ENCODE measurements around the gene SIX1.

Gene SIX1

GRCh38 chr14:60655119-60655897, 6.0 kb upstream of the SIX1 start:
- peak in 1 of 2 experiments; percentile 32 for DNase-seq

DNA sequence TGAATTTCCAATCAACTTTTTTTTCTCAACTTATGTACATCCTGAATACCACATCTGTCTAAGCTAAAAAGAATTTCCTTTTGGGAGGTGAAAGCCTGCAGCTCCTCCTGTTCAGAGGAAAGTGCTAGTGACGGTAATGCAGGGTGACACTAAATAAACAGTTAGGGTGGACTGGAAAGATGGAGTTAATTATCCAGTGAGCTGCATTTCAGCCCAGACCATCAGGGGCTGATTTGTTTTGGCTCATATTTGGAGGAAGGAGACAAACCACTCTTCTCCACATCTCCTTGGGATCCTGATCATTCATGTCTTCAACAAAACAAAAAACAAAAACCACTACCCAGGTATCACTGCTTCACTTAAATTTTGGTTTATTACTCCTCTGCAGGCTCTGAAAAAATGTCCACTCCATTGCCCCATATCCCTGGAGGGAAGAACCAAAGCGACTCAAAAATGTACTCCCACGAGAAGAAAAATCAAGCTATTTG, 5.1 kb upstream of the SIX1 start:
- no peak for DNase-seq

- DNase-seq: no peak
These were observed 4.5 kb upstream of the SIX1 start for GRCh38 chr14:60653701-60654161.

DNA sequence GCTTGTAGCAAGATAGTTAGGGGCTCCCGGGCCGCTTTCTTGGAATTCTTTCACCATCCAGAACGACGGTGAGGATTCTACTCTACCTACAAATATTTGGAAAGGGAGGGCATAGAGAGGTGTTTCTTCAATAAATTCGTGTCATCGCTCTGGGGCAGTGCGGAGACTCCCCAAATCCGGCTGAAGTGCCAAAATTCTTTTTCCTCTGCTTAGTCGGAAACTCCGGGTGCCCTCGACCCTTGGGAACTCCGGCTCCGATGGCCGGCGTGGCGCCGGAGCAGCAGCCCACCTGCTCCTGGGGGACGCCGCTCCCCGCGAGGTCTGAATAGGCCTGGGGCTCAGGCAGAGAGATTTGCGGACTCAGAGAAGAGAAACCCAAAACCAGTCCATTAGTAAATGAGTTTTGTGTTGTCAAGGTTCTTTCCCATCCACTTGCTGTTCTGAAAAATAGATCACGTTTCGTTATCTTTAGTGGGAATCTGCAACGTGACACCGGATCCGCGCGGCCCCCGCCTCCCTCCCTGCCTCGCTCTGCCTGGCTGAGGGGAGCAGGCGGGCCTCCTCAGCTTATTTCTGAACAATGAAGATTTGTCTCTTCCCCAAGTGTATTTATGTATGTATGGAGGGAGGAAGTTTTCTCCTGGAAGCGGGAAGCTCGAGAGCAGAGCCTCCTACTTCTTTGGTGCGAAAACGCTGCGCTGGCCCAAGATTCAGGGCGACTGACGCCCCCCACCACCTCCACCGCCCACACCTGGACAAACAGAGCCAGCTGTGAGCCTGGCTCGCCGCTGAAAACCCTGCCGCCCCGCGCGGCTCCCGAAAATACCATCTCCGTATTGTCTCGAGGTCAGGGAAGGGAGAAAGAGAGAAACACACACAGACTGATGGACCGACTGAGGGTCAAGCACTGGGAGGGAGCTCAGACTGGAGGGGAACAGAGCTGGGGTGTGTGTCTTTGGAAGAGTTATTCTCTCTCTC, 3.7 kb upstream of the SIX1 start:
- DNase-seq: no peak

GRCh38 chr14:60651796-60652673, 2.8 kb upstream of the SIX1 start:
- DNase-seq: no peak

GRCh38 chr14:60651086-60651795, 2.0 kb upstream of the SIX1 start:
- DNase-seq: no peak

- DNase-seq: no peak
These were observed 1.2 kb upstream of the SIX1 start for GRCh38 chr14:60650373-60650961.

DNA sequence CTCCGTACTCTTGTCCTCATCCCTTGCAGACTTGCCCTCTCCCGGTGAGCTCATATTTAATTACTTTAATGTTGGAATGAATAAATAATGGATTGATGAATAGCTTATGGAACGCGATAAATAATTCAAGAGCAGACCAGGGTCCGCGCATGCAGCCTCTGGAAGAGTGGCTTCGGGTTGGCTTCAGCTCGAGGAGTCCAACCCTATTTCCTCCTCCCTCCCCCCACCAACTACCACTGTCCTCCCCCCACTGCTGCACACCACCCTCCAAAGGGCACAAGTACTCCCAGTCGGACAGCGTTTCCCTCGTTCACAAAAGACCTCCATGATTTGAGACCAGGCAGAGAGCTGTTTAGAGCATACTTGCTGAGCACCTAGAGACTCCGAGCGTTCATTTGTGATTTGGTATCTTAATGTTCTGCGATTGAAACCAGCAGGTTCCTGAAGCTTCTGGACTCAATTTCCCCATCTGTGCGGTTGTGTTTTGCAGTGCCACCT, 647 bp upstream of the SIX1 start:
- peak in 1 of 2 experiments; percentile 27 for DNase-seq

DNA sequence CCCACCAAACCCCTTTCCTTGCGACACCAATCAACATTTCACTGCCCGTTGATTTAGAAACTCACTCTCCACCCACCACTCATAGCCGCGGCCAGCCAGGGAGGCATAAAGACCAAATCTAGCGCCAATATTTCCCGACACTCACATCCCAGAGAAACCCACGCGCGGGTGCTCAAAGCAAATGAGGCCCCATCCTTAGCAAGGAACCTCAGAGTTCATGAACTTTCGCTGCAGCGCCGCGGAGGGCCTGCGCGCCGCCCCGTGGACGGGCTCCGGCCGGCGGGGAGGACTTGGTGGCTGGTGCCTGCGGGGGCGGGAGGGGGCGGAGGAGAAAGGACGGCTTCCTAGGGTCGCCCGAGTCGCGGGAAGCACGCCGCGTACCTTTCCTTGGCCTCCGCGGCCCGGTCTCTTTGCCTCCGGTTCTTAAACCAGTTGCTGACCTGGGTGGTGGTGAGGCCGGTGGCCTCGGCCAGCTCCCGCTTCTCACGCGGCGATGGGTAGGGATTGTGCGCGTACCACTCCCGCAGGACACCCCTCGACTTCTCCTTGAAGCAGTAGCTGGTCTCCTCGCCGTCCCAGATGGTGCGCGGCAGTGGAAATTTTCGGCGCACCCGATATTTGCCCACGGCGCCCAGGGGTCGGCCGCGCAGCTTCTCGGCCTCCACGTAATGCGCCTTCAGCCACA, 886 bp downstream of the SIX1 start:
- peak in 1 of 2 experiments; percentile 29 for DNase-seq

GRCh38 chr14:60647837-60648248, 1.4 kb downstream of the SIX1 start:
- no peak for DNase-seq

DNA sequence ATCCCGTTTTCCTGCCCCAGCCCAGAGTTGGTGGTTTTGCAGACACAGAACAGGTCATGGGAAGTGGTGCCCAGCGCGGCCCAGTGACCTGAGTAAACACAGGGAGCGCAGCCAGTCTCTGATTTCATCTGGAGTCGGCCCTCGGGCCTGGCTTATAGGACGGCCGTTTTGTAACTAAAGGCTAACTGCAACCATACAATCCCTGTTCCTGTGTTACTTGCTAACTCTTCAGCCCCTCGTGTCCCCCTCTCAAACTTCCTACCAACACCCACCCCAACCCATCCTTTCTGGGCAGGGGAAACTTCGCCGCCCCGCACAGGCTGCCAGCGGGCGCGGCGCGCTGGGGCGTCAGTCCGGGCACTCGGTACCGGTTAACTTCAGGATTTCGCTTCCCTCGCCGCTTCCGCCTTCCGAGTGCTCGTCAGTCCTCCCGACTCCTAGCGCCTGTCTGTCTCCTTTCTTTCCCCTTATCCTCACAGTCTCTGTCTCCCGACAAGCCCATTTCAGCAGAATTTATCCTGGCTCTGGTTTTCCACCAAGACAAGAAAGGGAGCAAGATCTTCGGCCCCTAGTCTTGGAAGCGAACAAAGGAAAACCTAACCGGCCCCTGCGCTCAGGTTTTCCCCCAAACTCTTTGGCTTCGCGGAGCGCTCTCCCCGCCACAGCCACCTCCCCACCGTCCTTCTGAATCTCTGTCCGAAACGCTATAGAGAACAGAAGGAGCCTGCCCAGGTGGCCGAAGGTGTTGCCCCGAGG, 2.0 kb downstream of the SIX1 start:
- DNase-seq: no peak

GRCh38 chr14:60646226-60646818, 3.0 kb downstream of the SIX1 start:
- DNase-seq: no peak

DNA sequence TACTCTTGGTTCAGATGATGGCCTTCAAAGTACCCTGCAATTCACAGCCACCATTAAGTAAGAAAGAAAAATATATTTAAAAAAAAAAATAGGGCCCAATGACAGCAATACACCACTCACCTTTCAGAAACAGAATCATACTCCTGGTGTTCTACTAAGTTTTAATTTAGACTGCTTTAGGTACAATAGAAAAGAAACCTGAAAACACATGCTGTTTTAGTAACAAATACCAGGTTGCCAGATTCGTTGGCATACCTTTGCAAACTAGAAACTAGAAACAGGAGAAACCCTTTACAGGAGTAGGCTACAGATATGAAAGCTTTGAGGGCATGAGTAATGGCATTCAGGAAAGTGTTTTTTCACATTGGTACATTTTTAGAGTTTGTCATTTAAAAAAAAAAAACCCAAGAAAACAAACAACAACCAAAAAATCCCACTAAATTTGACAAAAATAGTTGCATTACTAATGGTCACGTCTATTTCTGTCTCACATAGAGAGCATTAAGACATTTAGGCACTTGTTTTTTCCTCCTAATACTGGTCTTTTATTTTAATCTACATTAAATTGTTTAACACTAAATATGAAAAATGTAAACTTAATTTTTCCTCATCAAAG, 4.0 kb downstream of the SIX1 start:
- DNase-seq: no peak

GRCh38 chr14:60644666-60645065, 4.6 kb downstream of the SIX1 start:
- no peak for DNase-seq

DNA sequence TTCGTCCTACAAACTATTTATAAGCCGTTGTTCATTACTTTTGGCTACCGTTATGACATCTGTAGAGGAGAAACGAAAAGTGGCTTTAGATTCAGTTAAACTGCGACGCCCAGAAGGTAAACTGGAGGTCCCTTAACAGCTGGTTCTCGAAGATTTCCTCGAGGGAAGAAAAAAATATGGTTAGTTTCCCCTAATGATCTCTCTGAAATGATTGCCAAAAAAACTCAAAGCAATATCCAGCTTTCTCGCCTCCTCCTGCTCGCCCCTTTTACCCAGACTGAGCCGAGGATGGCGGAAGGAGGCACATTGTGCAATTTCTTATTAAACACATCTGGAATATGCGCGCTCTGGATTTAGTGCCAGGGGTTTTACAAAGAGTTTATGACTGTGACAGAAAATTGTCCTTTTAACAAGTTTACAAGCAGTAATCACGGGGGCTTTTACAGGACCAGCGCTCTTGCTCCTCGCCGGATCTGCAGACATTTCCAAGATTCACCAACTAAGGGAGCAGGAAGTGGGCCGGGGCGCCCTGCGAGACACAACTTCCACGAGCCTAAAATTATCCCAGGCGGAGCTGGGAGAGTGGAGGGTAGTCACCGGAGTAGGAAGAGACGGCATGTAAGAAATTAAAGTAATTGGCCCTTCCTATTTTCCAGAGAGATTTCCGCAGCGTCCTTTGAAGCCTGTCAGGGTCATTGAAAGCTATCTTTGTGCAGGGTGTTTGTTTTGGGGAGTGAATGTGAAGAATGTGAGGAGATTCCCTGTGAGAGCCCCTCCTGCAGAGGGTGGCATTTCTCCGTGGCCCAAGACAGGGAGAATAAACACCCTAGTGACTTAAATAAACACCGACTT, 5.6 kb downstream of the SIX1 start:
- DNase-seq: no peak

- no peak for DNase-seq
These were observed 6.2 kb downstream of the SIX1 start for GRCh38 chr14:60643141-60643462.

- no peak for DNase-seq
These were observed 6.8 kb downstream of the SIX1 start for GRCh38 chr14:60642270-60643140.
